Activated naive CD4-positive, alpha-beta T cell treated with anti-CD3 and anti-CD28 coated beads, Interleukin-2, amount 50 U/mL, for 24 hours (primary cell): ENCODE data around the gene OLFM1.
A peak's percentile ranks its signal among the peaks of the same experiment; 100 is the strongest.
"Not testable (repeated sequence)": the region's sequence is repeated elsewhere in the genome, so short reads cannot be mapped to it uniquely, and the experiment has no call there.

Source experiments
- H3K27ac Mint-ChIP-seq: one replicate; pipeline ENCODE4 v1.8.0; 2021; ENCODE audit warnings: mild to moderate bottlenecking, mixed read lengths
- H3K27me3 Mint-ChIP-seq: one replicate; pipeline ENCODE4 v1.8.0; 2021; ENCODE audit warnings: mixed read lengths
- H3K36me3 Mint-ChIP-seq: one replicate; pipeline ENCODE4 v1.8.0; 2021; ENCODE audit warnings: mixed read lengths
- H3K4me1 Mint-ChIP-seq: one replicate; pipeline ENCODE4 v1.8.0; 2021; ENCODE audit warnings: mixed read lengths
- H3K4me3 Mint-ChIP-seq: one replicate; pipeline ENCODE4 v1.8.0; 2021; ENCODE audit warnings: mild to moderate bottlenecking, mixed read lengths
- H3K9me3 Mint-ChIP-seq: one replicate; pipeline ENCODE4 v1.8.0; 2021; ENCODE audit warnings: mixed read lengths

OLFM1 gene

DNA sequence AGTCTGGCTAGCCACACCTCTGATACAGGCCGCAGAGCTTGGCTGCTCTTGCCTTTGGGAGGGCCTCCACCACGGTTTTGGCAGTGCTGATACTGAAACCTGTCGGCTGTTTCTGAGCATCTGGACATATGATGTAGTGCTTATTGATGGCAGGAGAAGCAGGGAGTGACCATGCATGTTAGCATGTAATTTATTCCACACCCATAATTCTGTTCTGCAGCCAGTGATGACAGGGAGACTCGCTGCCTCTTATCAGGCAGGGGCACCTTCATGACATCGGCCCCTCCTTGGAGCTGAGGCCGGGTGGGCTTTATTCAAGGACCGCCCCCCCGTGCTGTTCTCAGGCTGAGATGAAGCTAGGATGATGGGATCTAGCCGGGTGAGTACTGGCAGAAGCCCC is 49.0 kb downstream of the OLFM1 start:
- Mint-ChIP-seq H3K4me3 (no peak overlapping the region), H3K27ac (no peak overlapping the region), H3K36me3 (no peaks in the 10 kb centered on the region), H3K9me3 (no peaks in the 10 kb centered on the region), H3K4me1 (no peaks in the 10 kb centered on the region), H3K27me3 (peaks cover 2% of the 10 kb centered on the region)

DNA sequence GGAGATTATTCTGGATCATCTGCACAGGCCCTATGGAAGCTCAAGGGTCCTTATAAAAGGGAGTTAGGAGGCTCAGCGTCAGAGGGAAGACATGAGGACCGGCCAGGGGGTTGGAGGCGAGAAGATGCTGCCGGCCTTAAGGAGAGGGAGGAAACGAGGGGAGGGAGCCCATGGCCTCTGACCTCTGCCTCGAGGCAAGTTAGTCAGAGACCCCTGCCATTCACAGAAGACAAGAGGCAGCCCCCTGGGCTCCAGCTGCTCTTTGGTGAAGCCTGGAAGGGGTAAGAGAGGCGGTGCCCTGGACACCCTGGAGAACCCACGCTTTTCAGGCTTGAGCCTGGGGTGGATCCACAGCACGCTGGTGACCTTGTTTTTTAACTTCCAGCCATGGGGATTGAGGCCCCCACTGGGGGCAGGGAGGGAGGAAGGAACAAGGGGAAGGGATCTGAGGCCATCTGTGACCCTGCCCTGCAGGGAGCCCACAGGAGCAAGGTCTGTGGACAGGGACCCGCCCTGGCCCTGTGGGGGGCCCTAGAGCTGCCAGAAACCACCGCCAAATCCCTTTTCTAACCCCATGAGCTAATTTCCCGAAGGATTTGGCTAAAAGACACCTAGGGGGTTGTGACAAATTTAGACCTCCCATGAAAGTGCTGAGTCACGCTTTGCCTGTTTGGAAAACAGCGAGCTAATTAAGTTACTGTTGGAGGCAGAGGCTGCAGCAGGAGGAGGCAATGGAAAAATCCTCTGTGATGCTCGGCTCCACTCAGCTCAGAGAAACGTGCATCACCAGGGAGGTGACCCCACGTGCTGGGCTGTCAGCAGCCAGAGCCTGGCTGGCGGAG is 49.7 kb downstream of the OLFM1 start:
- Mint-ChIP-seq H3K27ac (peak overlapping the region; percentile 24), H3K4me3 (no peak overlapping the region)

DNA sequence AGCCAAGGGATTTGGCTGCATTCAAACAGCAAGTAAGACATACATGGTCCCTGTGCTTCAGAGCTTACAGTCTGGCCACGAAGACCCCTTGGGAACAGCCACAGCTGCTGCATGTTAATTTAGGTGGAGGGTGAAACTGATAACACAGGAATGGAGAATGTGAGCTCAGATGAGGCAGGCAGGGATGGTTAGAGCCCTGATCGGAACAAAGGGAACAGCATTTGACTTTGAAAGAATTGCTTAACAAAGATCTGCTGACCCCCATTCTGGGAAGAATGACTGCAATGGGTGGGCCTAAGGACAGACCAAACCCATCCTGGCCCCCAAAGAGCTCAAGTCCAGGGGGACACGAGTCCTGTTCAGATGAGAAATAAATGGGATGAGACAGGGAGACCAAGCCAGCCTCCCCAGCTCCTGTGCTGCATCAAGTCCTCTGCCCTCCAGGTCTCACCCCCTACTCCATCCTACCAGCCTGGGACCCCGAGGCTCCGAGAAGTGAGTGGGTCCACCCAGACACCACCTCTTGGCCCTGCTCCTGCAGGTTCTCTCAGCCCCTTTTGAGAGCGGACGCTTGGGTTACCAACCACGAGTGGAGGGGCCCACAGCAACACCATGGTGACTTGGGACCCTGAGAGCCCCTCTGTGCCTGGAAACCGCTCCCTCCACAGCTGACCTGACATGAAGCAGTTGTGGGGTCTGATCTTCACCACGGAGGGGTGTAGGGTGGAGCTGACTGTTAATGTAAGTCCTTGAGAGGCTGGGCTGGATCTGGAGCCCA is 50.8 kb downstream of the OLFM1 start:
- H3K9me3 Mint-ChIP-seq, result no peaks in the 10 kb centered on the region
- no peaks in the 10 kb centered on the region for H3K36me3 Mint-ChIP-seq
- no peak overlapping the region for H3K4me3 Mint-ChIP-seq
- H3K27me3 Mint-ChIP-seq, result peaks cover 2% of the 10 kb centered on the region
- no peak overlapping the region for H3K27ac Mint-ChIP-seq
- H3K4me1 Mint-ChIP-seq, result no peaks in the 10 kb centered on the region

More for the DNA sequence above, 49.7 kb downstream of the OLFM1 start:
- Mint-ChIP-seq H3K9me3 (no peaks in the 10 kb centered on the region), H3K36me3 (no peaks in the 10 kb centered on the region), H3K4me1 (no peaks in the 10 kb centered on the region), H3K27me3 (peaks cover 2% of the 10 kb centered on the region)

DNA sequence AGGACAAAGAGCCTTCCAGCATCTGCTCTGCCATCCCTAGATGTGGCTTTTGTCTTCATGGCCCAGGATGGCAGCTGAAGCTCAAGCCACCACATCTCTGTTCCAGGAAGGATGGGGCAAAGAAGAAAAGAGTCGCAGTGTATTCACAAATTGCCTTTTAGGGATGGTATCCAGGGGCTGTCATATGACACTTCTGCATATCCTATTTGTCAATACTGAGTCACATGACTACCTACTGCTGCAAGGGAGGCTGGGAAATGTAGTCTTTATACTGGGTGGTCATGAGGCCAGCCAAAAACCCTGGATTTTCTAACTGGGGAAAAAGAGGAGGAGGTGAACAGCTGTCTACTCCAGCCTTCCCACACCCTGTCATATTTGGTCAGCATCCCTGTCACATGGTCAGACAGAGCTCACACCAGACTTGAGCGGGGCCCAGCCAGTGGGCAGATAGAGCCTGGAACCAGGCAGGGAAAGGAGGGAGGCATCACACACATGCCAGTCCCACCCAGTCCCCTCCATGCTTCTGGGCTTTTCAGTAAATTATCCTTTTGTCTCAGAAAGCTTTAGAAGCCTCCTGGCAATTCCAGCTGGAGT is 52.0 kb downstream of the OLFM1 start:
- no peak overlapping the region for H3K4me3 Mint-ChIP-seq
- no peak overlapping the region for H3K27ac Mint-ChIP-seq
- H3K36me3 Mint-ChIP-seq, result no peaks in the 10 kb centered on the region
- H3K4me1 Mint-ChIP-seq, result no peaks in the 10 kb centered on the region
- H3K27me3 Mint-ChIP-seq, result peaks cover 2% of the 10 kb centered on the region
- H3K9me3 Mint-ChIP-seq, result no peaks in the 10 kb centered on the region

DNA sequence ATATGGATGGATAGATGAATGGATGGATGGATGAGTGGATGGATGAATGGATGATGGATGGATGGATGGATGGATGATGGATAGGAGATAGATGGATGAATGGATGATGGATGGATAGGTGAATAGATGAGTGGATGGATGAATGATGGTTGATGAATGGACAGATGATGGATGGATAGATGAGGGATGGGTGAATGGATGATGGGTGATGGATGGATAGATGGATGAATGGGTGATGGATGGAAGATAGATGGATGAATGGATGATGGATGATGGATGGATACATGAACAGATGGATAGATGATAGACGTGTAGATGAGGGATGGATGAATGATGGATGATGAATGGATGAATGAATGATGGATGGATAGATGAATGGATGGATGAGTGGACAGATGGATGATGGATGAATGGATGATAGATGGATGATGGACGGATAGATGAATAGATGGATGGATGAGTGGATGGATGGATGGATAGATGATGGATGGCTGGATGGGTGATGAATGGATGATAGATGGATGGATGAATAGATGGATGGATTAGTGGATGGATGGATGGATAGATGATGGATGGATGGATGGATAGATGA is 53.8 kb downstream of the OLFM1 start:
- H3K27me3 Mint-ChIP-seq, result peaks cover 8% of the 10 kb centered on the region
- H3K27ac Mint-ChIP-seq, result no peak overlapping the region
- no peaks in the 10 kb centered on the region for H3K4me1 Mint-ChIP-seq
- no peaks in the 10 kb centered on the region for H3K36me3 Mint-ChIP-seq
- no peaks in the 10 kb centered on the region for H3K9me3 Mint-ChIP-seq
- H3K4me3 Mint-ChIP-seq, result no peak overlapping the region

DNA sequence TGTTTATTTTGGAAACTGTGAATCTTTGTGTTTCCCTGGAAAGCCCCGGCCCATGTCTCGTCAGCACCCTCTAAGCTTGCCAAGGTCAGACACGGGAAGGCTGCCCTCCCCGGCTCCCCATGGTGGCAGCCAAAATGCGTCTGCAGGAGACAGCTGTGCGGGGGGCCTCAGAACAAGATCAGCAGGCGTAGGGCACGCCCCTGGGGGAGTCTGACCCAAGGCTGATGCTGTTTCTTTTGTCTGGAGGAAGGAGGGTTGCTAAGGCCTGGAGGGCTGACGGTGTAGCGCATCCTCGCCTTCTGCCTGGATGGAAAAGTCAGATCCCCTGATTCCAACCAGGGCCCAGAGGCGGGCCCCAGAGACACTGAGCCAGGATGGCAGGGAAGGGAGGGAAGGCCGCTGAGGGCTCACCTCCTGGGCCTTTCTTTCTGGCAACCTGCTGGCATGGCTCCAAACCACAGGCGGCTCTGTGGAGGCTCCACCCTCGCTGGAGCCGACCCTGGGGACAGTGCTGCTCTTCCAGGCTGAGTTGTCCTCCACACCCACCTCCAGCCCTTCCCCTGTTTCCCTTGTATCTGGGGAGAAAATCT is 57.2 kb downstream of the OLFM1 start:
- Mint-ChIP-seq H3K27me3 (peaks cover 9% of the 10 kb centered on the region), H3K4me1 (no peaks in the 10 kb centered on the region), H3K36me3 (no peaks in the 10 kb centered on the region), H3K9me3 (no peaks in the 10 kb centered on the region), H3K27ac (no peak overlapping the region), H3K4me3 (no peak overlapping the region)

DNA sequence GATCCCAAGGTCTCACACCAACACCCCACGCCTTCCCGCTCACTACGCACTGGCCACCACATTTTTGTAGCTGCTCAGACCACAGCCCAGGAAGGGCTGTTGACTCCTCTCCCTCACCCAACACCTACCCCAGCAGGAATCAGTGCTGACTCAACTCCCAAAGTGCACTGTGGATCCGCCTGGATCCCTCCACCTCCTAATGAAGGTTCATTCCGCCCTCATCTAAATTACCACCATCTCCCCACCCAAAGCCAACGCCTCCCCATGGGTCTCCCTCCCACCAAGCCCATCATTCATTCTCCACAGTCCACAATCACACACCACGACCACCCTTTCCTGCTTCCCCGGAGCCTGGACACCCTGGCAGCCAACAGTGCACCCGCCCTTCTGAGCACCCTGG is 57.8 kb downstream of the OLFM1 start:
- no peak overlapping the region for H3K27ac Mint-ChIP-seq
- H3K36me3 Mint-ChIP-seq, result no peaks in the 10 kb centered on the region

DNA sequence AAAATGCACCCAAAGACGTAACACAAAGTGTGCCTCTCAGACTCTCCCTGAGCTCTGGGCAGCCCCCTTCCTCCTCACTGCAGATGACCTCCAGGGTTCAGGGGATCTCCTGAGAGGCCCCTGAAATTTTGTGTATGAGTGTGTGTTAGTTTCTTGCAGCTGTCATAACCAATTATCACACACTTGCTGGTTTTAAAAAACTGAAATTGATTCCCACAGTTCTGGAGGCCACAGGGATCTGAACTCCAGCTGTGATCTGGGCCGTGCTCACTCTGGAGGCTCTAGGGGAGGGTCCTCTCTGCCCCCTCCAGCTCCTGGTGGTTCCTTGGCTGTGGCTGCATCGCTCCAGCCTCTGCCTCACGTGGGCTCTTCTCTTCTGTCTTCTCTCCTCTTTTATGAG is 58.8 kb downstream of the OLFM1 start:
- Mint-ChIP-seq H3K27ac (no peak overlapping the region), H3K4me1 (no peaks in the 10 kb centered on the region), H3K9me3 (peaks cover 4% of the 10 kb centered on the region), H3K36me3 (no peaks in the 10 kb centered on the region), H3K4me3 (no peak overlapping the region), H3K27me3 (peaks cover 9% of the 10 kb centered on the region)

More for the DNA sequence above, 57.8 kb downstream of the OLFM1 start:
- Mint-ChIP-seq H3K27me3 (peaks cover 9% of the 10 kb centered on the region), H3K4me1 (no peaks in the 10 kb centered on the region), H3K9me3 (no peaks in the 10 kb centered on the region), H3K4me3 (no peak overlapping the region)

DNA sequence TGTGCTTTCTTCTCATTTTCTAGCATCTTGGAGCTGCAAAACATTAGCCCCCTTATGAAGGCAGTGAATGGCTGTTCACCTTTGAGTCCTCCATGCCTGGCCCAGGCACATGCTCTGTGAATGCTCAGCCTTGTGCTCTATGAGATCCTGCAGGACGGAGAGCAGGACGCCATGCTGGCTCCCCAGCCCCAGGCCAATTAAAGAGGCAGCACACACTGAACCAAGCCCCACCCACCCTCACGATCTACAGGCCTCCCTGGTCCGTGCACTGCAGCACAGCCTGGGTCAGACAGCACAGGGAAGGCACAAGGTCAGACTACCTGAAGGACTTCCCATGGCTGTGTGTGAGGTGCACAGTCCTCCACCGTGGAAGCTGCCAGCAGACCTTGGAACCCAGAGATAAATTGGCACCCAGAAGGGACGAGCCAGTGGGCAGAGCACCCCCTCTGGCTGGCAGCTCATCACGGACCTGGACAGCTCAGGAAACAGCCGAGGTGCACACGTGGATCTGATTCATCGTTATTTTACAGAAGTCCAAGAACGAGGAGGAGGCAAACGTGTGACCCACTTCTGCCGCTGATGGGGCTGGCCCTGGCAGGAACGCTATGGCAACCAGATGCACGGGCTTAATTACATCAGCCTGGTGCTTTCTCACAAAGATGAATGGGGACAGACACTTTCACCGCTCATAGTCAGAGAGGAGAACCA is 59.5 kb downstream of the OLFM1 start:
- Mint-ChIP-seq H3K27me3 (peaks cover 9% of the 10 kb centered on the region), H3K27ac (no peak overlapping the region), H3K9me3 (peaks cover 4% of the 10 kb centered on the region), H3K4me1 (no peaks in the 10 kb centered on the region), H3K4me3 (no peak overlapping the region), H3K36me3 (no peaks in the 10 kb centered on the region)

DNA sequence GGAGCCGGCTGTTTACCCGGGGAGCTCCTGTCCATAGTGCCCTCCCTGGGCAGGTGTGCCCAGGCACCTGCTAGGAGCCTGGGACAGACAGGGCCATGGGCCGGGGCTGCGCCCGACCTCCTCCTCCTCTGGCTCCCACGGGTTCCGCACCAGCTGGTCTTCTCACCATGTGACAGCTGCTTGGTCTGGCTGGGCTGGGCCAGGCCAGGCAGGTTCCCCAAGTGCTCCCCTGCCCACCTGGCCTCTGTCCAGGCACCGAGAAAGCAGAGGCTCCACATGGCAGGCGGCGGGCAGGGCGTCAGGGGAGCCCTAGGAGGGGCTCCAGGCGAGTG is 60.0 kb downstream of the OLFM1 start:
- Mint-ChIP-seq H3K4me3 (no peak overlapping the region), H3K27ac (no peak overlapping the region), H3K9me3 (peaks cover 4% of the 10 kb centered on the region), H3K27me3 (peaks cover 9% of the 10 kb centered on the region), H3K4me1 (no peaks in the 10 kb centered on the region), H3K36me3 (no peaks in the 10 kb centered on the region)

DNA sequence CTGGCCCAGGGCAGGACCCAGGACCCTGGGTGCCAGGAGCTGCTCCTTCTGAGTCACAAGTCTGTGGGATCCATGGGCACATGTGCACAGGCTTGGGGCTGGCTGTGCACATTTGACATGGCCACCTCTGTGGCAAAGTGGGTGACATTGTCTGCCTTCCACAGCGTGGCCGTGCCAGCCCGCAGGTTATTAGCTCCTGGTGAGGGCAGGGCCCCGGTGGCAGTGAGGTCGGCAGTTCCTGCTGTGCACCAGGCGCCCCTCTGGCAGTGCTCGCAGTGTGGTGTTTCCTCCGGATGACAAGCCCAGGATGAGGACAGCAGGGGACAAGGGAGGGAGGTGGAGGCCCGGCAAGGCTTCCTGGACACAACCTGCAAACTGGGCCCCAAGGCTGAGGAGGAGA is 60.5 kb downstream of the OLFM1 start:
- no peak overlapping the region for H3K4me3 Mint-ChIP-seq
- H3K4me1 Mint-ChIP-seq, result no peaks in the 10 kb centered on the region
- no peak overlapping the region for H3K27ac Mint-ChIP-seq
- peaks cover 4% of the 10 kb centered on the region for H3K9me3 Mint-ChIP-seq
- no peaks in the 10 kb centered on the region for H3K36me3 Mint-ChIP-seq
- H3K27me3 Mint-ChIP-seq, result peaks cover 9% of the 10 kb centered on the region

DNA sequence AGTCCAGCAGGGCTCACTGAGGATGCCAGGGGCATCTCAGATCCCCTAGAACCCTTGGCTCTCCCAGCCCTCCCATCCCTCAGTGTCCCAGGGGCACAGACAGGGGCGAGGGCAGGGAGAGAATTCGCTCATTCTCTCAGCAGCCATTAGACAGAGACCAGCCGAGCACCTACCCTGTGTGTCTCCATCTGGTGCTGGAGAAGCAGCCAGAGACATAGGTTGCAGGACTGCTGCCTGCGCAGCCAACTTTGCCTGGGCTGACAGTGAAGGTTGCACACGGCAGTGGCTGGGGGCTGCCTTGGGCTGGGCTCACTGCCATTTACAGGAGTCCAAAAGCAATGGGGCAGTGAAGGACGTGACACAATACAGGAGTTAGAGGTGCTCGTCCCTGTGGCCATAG is 60.9 kb downstream of the OLFM1 start:
- Mint-ChIP-seq H3K36me3 (no peaks in the 10 kb centered on the region), H3K4me3 (no peak overlapping the region), H3K27ac (no peak overlapping the region), H3K27me3 (peaks cover 9% of the 10 kb centered on the region), H3K4me1 (no peaks in the 10 kb centered on the region), H3K9me3 (peaks cover 4% of the 10 kb centered on the region)

DNA sequence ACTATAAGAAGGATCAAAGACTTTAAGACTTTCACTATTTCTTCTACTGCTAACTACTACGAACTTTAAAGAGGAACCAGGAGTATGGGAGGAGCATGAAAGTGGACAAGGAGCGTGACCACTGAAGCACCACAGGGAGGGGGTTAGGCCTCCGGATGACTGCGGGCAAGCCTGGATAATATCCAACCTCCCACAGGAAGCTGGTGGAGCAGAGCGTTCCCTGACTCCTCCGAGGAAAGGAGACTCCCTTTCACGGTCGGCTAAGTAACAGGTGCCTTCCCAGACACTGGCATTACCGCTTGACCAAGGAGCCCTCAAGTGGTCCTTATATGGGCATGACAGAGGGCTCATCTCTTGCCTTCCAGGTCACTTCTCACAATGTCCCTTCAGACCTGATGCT is 62.4 kb downstream of the OLFM1 start:
- H3K36me3 Mint-ChIP-seq, H3K9me3 Mint-ChIP-seq, H3K4me3 Mint-ChIP-seq, H3K27ac Mint-ChIP-seq, H3K4me1 Mint-ChIP-seq: not testable (repeated sequence)
- H3K27me3 Mint-ChIP-seq, result peaks cover 11% of the 10 kb centered on the region

DNA sequence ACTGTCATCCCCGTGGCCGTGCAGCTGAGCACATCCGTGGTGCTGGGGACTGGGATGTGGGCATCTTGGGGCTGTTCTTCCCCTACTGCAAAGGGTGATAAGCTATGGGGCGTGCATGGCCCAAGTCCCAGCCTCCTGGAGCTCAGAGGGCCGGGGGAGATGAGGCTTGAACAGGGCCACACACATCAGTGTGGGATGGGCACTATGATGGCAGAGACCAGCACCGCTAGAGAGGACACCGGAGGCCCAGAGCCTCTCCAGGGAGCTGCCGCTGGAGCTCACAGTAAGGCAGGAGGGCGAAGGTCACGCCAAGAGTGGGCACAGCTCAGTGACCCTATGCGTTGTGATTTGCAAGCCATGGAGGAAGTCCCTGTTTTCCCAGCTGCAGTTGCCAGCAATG is 63.5 kb downstream of the OLFM1 start:
- Mint-ChIP-seq H3K4me3 (no peak overlapping the region), H3K4me1 (no peaks in the 10 kb centered on the region), H3K27me3 (peaks cover 6% of the 10 kb centered on the region), H3K9me3 (peaks cover 4% of the 10 kb centered on the region), H3K36me3 (no peaks in the 10 kb centered on the region), H3K27ac (no peak overlapping the region)
